Upper lobe of left lung (tissue), 6 donors: ENCODE data around the gene COL19A1. TPM values are rescaled to one million over a fixed set of nuclear protein-coding genes. Genes with fewer than 3 reads are reported as not detected.

Experiments
- ATAC-seq, 2 donors: fragments of 200-7000 bp; cut with Tn5 transposase; one replicate each; pipeline ENCODE4 v1.9.1; 2022; ENCODE audit warnings: mild to moderate bottlenecking in 2 of 2, moderate library complexity in 2 of 2; ENCODE audit not compliant: low FRiP score in 2 of 2
- DNase-seq, 2 donors: peaks; one replicate each; pipeline ENCODE4 v3.0.0-alpha.2; 2019 to 2020
- H3K27ac ChIP-seq, 4 donors: fragments of 200-600 bp; sonication (generic); one replicate each; pipeline ENCODE4 v1.5.1; 2016 to 2019
- H3K27me3 ChIP-seq, 4 donors: fragments of 200-600 bp; sonication (generic); one replicate each; pipeline ENCODE4 v1.5.1; 2017 to 2019
- H3K36me3 ChIP-seq, 4 donors: fragments of 200-600 bp; sonication (generic); one replicate each; pipeline ENCODE4 v1.5.1; 2016 to 2019
- H3K4me1 ChIP-seq, 4 donors: fragments of 200-600 bp; sonication (generic); one replicate each; pipeline ENCODE4 v1.5.1; 2018 to 2019
- H3K4me3 ChIP-seq, 4 donors: fragments of 200-600 bp; sonication (generic); one replicate each; pipeline ENCODE4 v1.5.1; 2017 to 2019; ENCODE audit warnings: mild to moderate bottlenecking in 2 of 4, moderate library complexity in 1 of 4
- H3K9me3 ChIP-seq, 4 donors: fragments of 200-600 bp; sonication (generic); one replicate each; pipeline ENCODE4 v1.5.1; 2018 to 2019
- EP300 ChIP-seq, 4 donors: sonication (generic); formaldehyde crosslinking; IDR thresholded peaks; one replicate each; pipeline ENCODE4 v1.5.1; 2017; ENCODE audit warnings: antibody characterized with exemption in 4 of 4, control low read depth in 2 of 4
- POLR2A ChIP-seq, 4 donors: fragments of 450-650 bp; IDR thresholded peaks; one replicate each; pipeline ENCODE4 v1.5.1; 2016 to 2017; ENCODE audit warnings: antibody characterized with exemption in 4 of 4, mild to moderate bottlenecking in 2 of 4
- POLR2AphosphoS5 ChIP-seq, 2 donors: sonication (generic); formaldehyde crosslinking; IDR thresholded peaks; one replicate each; pipeline ENCODE4 v1.5.1; 2017; ENCODE audit warnings: antibody characterized with exemption in 2 of 2
- WGBS, 2 donors: methylation state at CpG; one replicate each; pipeline ENCODE4 v1.1.5; 2017 to 2018; 5-methylcytosine and 5-hydroxymethylcytosine counted together
- total RNA-seq, 6 donors: library from RNA; depleted of rRNA in 4 of 6; stranded (reverse); fragments of >200 nt in 4 of 6; gene quantifications; one replicate each; pipeline versions ENCODE4 v1.1.0 to v1.2.1, GENCODE V29; 2016 to 2021
- TF ChIP-seq, protein P1 (sequence below), 6 experiments: fragments of 450-650 bp in 4 of 6; fragments of 200-600 bp in 2 of 6; sonication (generic) in 2 of 6; IDR thresholded peaks; one replicate each; pipeline ENCODE4 v1.5.1; 2016 to 2019; ENCODE audit warnings: antibody characterized with exemption in 6 of 6
- donor health status: DM: no; HTN: no; CAD: no; lungs with moderate emphysema.
- donor health status: DM: no; HTN: yes; CAD: no; lungs with severe emphysema.

COL19A1 gene
- total RNA-seq, 6 donors from 2014 or later: 0.49 to 1.0 TPM; not detected in 4

DNA sequence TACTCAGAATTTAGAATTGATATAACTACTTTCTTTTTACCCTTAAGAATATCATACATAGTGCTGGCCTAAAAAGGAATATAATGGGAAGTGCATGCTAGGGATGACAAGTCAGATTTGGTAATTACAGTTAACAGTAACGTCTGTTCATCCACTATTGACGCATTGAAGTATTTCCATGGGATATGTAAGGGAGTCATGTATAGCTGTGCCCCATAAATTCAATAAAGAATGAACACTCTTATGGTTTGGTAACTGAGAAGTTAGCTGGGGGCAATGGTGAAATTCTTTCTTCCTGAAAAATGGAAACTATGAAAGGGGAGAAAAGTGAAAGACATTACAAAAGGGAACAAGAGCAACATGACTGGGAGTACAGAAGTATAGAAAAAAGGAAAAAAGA lies 2.6 kb upstream of the COL19A1 start:
- H3K27me3 ChIP-seq: peaks cover 0 to 13% (median 8%) of the 10 kb centered on the region in 4 donors
- no peak for DNase-seq
- no peak for ATAC-seq
- H3K9me3 ChIP-seq: peaks cover 0 to 7% (median 0%) of the 10 kb centered on the region in 4 donors
- no peak overlapping the region for H3K27ac ChIP-seq
- H3K36me3 ChIP-seq: no peaks in the 10 kb centered on the region
- no peak overlapping the region for H3K4me3 ChIP-seq
- H3K4me1 ChIP-seq: peaks cover 4 to 18% (median 14%) of the 10 kb centered on the region in 4 donors
- no peak for TF ChIP-seq POLR2AphosphoS5 (IDR thresholded peaks at IDR 0.05)
- WGBS, 2 donors: 86 to 93% methylated on average over 2 of the region's 2 CpGs

DNA sequence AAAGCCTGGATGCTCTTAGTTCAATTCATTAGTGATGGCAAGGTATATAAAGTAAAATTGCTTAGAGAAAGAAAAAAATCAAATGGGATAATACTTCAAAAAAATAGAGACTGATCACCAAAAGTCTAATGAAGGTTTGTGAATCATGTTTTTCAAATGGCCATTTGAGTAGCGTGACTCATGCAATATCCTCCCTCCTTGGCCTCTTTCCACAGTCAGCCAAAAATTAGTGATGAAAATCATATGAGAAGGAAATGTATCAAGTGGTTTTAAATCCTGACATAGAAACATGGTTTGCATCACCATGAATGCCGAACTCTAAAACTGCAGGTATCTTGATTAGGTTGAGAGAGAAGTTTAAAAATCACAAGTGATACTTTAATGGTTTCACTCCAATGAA lies 1.2 kb upstream of the COL19A1 start:
- ATAC-seq: no peak
- H3K9me3 ChIP-seq: peaks cover 0 to under 1% (median 0%) of the 10 kb centered on the region in 4 donors
- 81 to 87% methylated on average over 2 of the region's 2 CpGs for WGBS, 2 donors
- DNase-seq: no peak
- no peak overlapping the region for H3K27ac ChIP-seq
- TF ChIP-seq EP300 (IDR thresholded peaks at IDR 0.05): no peak
- TF ChIP-seq, protein P1, sequence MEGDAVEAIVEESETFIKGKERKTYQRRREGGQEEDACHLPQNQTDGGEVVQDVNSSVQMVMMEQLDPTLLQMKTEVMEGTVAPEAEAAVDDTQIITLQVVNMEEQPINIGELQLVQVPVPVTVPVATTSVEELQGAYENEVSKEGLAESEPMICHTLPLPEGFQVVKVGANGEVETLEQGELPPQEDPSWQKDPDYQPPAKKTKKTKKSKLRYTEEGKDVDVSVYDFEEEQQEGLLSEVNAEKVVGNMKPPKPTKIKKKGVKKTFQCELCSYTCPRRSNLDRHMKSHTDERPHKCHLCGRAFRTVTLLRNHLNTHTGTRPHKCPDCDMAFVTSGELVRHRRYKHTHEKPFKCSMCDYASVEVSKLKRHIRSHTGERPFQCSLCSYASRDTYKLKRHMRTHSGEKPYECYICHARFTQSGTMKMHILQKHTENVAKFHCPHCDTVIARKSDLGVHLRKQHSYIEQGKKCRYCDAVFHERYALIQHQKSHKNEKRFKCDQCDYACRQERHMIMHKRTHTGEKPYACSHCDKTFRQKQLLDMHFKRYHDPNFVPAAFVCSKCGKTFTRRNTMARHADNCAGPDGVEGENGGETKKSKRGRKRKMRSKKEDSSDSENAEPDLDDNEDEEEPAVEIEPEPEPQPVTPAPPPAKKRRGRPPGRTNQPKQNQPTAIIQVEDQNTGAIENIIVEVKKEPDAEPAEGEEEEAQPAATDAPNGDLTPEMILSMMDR (IDR thresholded peaks at IDR 0.05): no peak
- TF ChIP-seq POLR2A (IDR thresholded peaks at IDR 0.05): no peak
- no peak for TF ChIP-seq POLR2AphosphoS5 (IDR thresholded peaks at IDR 0.05)
- H3K4me1 ChIP-seq: peaks cover 4 to 18% (median 14%) of the 10 kb centered on the region in 4 donors
- H3K27me3 ChIP-seq: peaks cover 0 to 13% (median 8%) of the 10 kb centered on the region in 4 donors
- H3K4me3 ChIP-seq: no peak overlapping the region
- H3K36me3 ChIP-seq: no peaks in the 10 kb centered on the region

DNA sequence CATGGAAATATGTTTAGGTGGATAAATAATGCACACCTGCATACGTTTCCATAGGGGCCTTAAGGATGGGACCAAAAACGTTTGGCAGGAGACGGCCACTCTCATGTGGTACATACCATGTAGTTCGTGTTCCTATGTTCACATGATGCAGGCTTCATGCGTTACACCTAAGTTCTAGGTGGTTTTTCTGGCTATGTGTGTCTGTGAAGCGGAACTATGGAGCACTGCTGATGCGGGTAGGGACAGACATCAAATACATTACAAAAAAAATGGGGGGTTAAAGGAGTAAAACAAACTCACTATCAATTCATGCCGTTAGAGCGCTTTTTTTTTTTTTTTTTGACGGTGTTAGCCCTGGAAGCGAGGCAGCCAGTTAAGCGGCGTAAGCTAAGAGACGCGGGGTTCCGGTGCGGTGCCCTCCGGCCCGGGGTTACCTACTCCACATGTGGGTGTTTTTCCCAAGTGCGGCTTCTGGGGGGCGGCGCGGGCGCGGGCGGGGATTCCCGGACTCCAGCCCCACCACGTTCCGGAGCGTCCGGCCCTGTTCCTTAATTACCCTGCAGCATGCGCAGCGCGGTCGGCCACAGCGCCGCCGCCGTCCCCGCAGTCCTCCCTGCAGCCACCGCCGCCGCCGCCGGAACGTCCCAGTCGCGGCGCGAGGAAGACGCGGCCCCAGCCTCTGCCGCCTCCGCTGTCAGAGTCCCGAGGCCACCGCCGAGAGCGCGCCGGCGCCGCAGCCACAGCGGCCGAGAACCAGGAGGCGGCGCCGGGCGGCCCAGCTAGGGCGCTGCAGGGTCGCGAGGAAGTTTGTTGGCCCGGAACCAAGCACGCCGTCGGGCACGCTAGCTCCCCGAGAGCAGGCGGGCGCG lies 648 bp downstream of the COL19A1 start:
- TF ChIP-seq POLR2AphosphoS5 (IDR thresholded peaks at IDR 0.05): no peak
- TF ChIP-seq, protein P1 (IDR thresholded peaks at IDR 0.05): peak in 3 of 6 experiments; percentile 12 to 46 (median 29)
- no peaks in the 10 kb centered on the region for H3K36me3 ChIP-seq
- H3K27ac ChIP-seq: no peak overlapping the region
- H3K9me3 ChIP-seq: no peaks in the 10 kb centered on the region
- H3K4me3 ChIP-seq: peak overlapping the region; percentile 31 to 64 (median 52)
- 0 to 1% methylated on average over 25 to 30 of the region's 80 CpGs for WGBS, 2 donors
- ATAC-seq (peak; percentile 73 to 90), DNase-seq (peak; percentile 40 to 94)
- H3K27me3 ChIP-seq: peaks cover 0 to 13% (median 8%) of the 10 kb centered on the region in 4 donors
- H3K4me1 ChIP-seq: peaks cover 4 to 18% (median 14%) of the 10 kb centered on the region in 4 donors

DNA sequence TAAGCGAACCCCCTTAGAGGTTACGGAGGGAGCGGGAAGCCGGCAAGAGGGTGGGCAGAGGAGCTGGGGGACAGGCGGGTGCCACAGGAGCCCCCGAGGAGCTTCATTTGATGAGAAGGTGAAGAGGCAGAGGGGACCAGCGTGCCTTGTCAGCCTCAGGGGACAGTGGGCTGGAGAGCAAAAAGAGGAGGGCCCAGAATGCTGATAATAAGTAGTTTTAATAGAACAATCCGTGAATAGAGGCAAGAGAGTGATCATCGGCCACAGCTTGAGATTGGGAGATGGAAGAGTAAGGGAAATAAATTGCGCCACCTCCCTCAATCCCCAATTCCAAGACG lies 1.3 kb downstream of the COL19A1 start:
- Histone ChIP-seq H3K27me3 (peaks cover 0 to 13% (median 8%) of the 10 kb centered on the region in 4 donors), H3K9me3 (no peaks in the 10 kb centered on the region), H3K36me3 (no peaks in the 10 kb centered on the region), H3K4me1 (peaks cover 4 to 18% (median 14%) of the 10 kb centered on the region in 4 donors), H3K27ac (no peak overlapping the region), H3K4me3 (peak overlapping the region in 3 of 4 donors; percentile 47 to 64 (median 58))
- peak in 1 of 2 donors; percentile 11 for ATAC-seq
- DNase-seq: no peak
- TF ChIP-seq POLR2A (IDR thresholded peaks at IDR 0.05): no peak
- TF ChIP-seq POLR2AphosphoS5 (IDR thresholded peaks at IDR 0.05): no peak
- TF ChIP-seq, protein P1 (IDR thresholded peaks at IDR 0.05): no peak
- no peak for TF ChIP-seq EP300 (IDR thresholded peaks at IDR 0.05)
- WGBS, 2 donors: 13 to 14% methylated on average over 11 of the region's 11 CpGs

DNA sequence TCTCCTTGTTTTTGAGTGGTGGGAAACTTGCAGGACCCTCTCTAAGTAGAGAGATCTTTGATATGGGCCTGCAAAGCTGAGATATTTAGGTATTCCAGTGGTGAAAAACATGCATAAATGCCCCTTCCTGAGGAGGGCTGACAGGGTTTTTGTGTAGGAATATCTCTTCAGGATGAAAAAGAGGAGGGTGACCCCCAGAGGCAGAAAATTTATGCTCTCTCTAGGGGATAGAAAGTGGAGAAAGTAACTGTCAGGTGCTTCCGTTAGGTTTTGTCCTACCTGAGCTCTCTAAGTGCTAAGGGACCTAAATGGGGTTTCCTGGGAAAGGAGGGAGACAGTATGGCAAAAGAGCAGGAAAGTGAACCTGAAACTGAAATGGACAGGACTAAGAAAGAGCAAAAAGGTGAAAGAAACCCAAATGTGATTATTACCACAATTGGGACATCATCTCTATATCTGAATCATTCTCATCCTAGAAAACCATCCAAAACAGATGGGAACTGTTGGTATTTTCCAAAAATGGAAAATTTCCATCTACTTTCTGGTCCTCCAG lies 2.0 kb downstream of the COL19A1 start:
- peaks cover 0 to 13% (median 8%) of the 10 kb centered on the region in 4 donors for H3K27me3 ChIP-seq
- DNase-seq: no peak
- no peak overlapping the region for H3K4me3 ChIP-seq
- WGBS, 2 donors: 86 to 93% methylated on average over 1 of the region's 1 CpG
- no peaks in the 10 kb centered on the region for H3K36me3 ChIP-seq
- TF ChIP-seq, protein P1 (IDR thresholded peaks at IDR 0.05): no peak
- TF ChIP-seq POLR2AphosphoS5 (IDR thresholded peaks at IDR 0.05): no peak
- no peak for TF ChIP-seq POLR2A (IDR thresholded peaks at IDR 0.05)
- TF ChIP-seq EP300 (IDR thresholded peaks at IDR 0.05): no peak
- H3K4me1 ChIP-seq: peaks cover 4 to 18% (median 14%) of the 10 kb centered on the region in 4 donors
- no peak overlapping the region for H3K27ac ChIP-seq
- no peak for ATAC-seq
- no peaks in the 10 kb centered on the region for H3K9me3 ChIP-seq
